ENCODE measurements around the gene MEIS1. TPM values are rescaled to one million over a fixed set of nuclear protein-coding genes. Genes with fewer than 3 reads are reported as not detected.

The MEIS1 gene
- total RNA-seq, 4 donors from 2014 or later = 7.6 to 17.4 (median 12.0) TPM

DNA sequence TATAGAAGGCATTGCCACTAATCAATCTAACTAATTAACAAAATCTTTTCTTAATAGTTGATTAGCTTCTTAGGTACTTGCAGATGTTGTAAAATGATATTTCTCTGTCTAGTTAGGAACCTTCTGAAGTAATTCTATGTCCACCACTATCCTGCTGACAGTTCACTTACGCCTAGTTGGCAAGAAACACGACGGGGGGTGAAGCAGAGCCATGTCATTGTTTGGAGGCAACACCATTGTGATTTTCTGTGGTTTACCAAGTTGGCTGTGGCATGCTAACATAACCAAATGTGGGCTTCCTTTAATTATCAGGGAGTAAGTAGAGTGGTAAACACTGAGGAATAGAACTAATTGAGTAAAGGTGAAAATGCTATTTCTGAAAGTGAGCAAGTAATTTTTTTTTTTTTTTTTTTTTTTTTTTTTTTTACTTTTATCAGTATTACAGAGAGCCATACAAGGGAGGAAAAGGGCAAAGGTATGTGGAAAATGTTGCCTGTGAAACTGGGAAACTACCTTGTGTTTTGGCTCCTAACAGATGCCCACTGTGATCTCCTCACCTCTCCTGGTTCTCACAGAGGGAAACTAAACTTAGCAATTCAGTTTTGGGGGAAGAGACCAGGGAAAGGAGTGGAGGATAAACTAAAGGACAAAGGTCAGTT, 126.8 kb downstream of the MEIS1 start:
- TF ChIP-seq CTCF (IDR thresholded peaks at IDR 0.05; ENCODE audit: low read depth) = no peak

GRCh38 chr2:66562304-66562685, 127.4 kb downstream of the MEIS1 start:
- no peak for TF ChIP-seq CTCF (IDR thresholded peaks at IDR 0.05; ENCODE audit: low read depth)

DNA sequence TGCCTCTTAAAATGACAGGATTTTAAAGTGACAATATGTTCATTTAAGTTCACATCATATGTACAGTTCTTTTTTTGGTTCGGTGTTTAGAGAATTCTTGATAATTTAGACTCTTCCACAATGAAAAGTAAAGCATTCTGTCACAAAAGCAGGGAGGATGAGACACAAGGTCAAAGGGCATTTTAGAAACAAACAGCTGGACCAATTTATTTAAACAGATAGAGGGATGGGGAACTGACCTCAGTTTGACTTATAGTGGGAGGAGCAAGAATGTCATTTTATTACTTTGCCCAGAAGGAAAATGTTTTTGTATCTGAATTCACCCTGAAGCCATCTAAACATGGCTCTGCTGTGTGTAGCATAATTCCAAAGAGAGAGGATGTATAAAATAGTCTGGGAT, 128.5 kb downstream of the MEIS1 start:
- TF ChIP-seq CTCF (IDR thresholded peaks at IDR 0.05; ENCODE audit: low read depth) = no peak

GRCh38 chr2:66565291-66565690, 130.4 kb downstream of the MEIS1 start:
- no peak for TF ChIP-seq CTCF (IDR thresholded peaks at IDR 0.05; ENCODE audit: low read depth)

- TF ChIP-seq CTCF (IDR thresholded peaks at IDR 0.05; ENCODE audit: low read depth) = no peak
Measured at GRCh38 chr2:66566726-66567399, 131.9 kb downstream of the MEIS1 start.

DNA sequence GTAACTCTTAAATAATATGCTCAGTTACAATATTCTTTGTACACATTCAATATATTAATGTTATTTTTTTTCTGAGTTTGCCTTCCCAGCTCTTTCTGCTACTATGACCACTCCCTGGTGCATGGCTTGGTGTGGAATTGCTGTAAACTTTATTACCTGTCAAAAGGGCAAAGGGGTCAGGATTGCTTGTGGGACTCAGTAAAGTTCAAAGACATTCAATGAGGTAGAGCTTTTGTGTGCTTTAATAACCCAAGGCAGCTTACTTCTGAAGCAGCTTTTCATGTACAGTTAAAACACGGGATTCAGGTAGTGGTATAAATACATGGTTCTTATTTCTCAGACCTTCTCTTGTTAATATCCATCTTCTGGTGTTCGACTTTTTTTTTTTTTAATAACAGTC, 132.8 kb downstream of the MEIS1 start:
- TF ChIP-seq CTCF (IDR thresholded peaks at IDR 0.05; ENCODE audit: low read depth) = no peak

DNA sequence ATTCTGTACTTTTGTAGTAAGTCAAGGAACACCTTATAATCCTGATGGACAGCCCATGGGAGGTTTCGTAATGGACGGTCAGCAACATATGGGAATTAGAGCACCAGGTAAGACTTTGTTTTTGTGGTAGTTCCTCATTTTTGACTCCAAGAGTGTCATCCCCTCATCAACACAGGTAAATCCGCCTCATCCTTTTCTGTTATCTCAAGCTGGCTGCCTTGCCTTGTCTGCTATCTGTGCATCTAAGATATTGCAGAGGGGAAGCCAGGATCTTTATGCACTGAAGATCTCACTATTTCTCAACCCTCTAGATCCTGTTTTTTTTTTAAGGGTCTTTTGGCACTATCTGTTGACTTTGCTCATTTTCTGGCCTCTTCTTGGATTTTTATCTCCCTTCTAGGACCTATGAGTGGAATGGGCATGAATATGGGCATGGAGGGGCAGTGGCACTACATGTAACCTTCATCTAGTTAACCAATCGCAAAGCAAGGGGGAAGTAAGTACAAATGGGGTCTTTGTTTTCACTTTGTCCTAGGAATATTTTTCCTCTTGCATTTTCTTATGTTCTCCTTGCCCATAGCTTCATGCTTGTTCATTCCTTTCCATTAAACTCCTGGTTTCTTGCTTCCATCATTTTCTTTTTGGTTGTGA, 133.8 kb downstream of the MEIS1 start:
- no peak for TF ChIP-seq CTCF (IDR thresholded peaks at IDR 0.05; ENCODE audit: low read depth)

Measured in subcutaneous adipose tissue (tissue), 4 donors.